Keratinocyte (primary cell): ENCODE results near the gene SFMBT2.

ENCODE experiments used
- CTCF ChIP-seq, 3 experiments: IDR thresholded peaks in 1 of 3; conservative IDR thresholded peaks in 1 of 3; optimal IDR thresholded peaks in 1 of 3; 2 replicates in 2 of 3; 3 replicates in 1 of 3; pipeline versions ENCODE3 to v1.5.1; 2011; ENCODE audit warnings: low read length in 3 of 3, mild to moderate bottlenecking in 3 of 3, moderate library complexity in 2 of 3, control low read depth in 1 of 3, inconsistent platforms in 1 of 3; ENCODE audit not compliant: insufficient read depth in 2 of 3; ENCODE audit errors: extremely low read depth in 1 of 3
- EZH2 ChIP-seq: IDR thresholded peaks from one replicate; pipeline ENCODE4 v1.6.1; 2012; ENCODE audit warnings: inconsistent platforms, mild to moderate bottlenecking, low read length, moderate library complexity

- TF ChIP-seq CTCF (optimal IDR thresholded peaks at IDR 0.05 in 1 of 3, IDR thresholded peaks at IDR 0.05 in 1 of 3, conservative IDR thresholded peaks at IDR 0.05 in 1 of 3; ENCODE audit: extremely low read depth in 1 of 3, insufficient read depth in 2 of 3, low read length in 3 of 3) (no peak), EZH2 (no peak)
Observed at GRCh38 chr10:7211857-7212577, 198.8 kb downstream of the SFMBT2 start.
